H9 (cell line): ENCODE results near the gene NUDT14. TPM values are rescaled to one million over a fixed set of nuclear protein-coding genes. Genes with fewer than 3 reads are reported as not detected.

Source experiments
- DNase-seq: peaks from one replicate; pipeline ENCODE4 v3.0.0-alpha.2; 2017
- H2AFZ ChIP-seq: one replicate; pipeline ENCODE4 v1.6.1; 2013; ENCODE audit warnings: mild to moderate bottlenecking, low read length, control low read depth, moderate library complexity
- H2AK5ac ChIP-seq: 2 replicates; pipeline ENCODE4 v1.6.1; 2013; ENCODE audit warnings: low read length, control low read depth, mixed read lengths; ENCODE audit not compliant: insufficient read length
- H2BK120ac ChIP-seq: one replicate; pipeline ENCODE4 v1.6.1; 2013; ENCODE audit warnings: low read depth, mild to moderate bottlenecking, low read length, control low read depth, inconsistent platforms; ENCODE audit not compliant: poor library complexity, severe bottlenecking
- H2BK12ac ChIP-seq: 2 replicates; pipeline ENCODE4 v1.6.1; 2013; ENCODE audit warnings: low read length, control low read depth, mixed read lengths, low read depth; ENCODE audit not compliant: insufficient read length
- H2BK15ac ChIP-seq: 2 replicates; pipeline ENCODE4 v1.6.1; 2013; ENCODE audit warnings: low read depth, low read length, control low read depth
- H2BK20ac ChIP-seq: one replicate; pipeline ENCODE4 v1.6.1; 2013; ENCODE audit warnings: low read depth, mild to moderate bottlenecking, low read length, control low read depth, inconsistent platforms; ENCODE audit not compliant: poor library complexity, severe bottlenecking
- H2BK5ac ChIP-seq: 2 replicates; pipeline ENCODE4 v1.6.1; 2013; ENCODE audit warnings: low read length, control low read depth, mixed read lengths; ENCODE audit not compliant: insufficient read length
- H3K14ac ChIP-seq: 2 replicates; pipeline ENCODE4 v1.6.1; 2013; ENCODE audit warnings: low read length, control low read depth; ENCODE audit not compliant: insufficient read depth
- H3K18ac ChIP-seq: 2 replicates; pipeline ENCODE4 v1.6.1; 2013; ENCODE audit warnings: low read depth, mild to moderate bottlenecking, mixed read lengths, low read length, control low read depth; ENCODE audit not compliant: insufficient read length
- H3K23ac ChIP-seq: 2 replicates; pipeline ENCODE4 v1.6.1; 2013; ENCODE audit warnings: low read length, control low read depth, mixed read lengths, low read depth; ENCODE audit not compliant: insufficient read length
- H3K23me2 ChIP-seq: 2 replicates; pipeline ENCODE4 v1.6.1; 2013; ENCODE audit warnings: low read depth, mild to moderate bottlenecking, mixed read lengths, low read length, control low read depth; ENCODE audit not compliant: insufficient read length, poor library complexity, severe bottlenecking
- H3K27ac ChIP-seq: 2 replicates; pipeline ENCODE4 v1.5.1; 2013; ENCODE audit warnings: low read length, control low read depth, mixed read lengths, low read depth; ENCODE audit not compliant: insufficient read length
- H3K27me3 ChIP-seq: 2 replicates; pipeline ENCODE4 v1.6.1; 2013; ENCODE audit warnings: low read length, control low read depth, inconsistent platforms; ENCODE audit not compliant: insufficient read depth
- H3K4ac ChIP-seq: 2 replicates; pipeline ENCODE4 v1.6.1; 2013; ENCODE audit warnings: low read depth, mild to moderate bottlenecking, control low read depth, inconsistent platforms, low read length, moderate library complexity
- H3K4me1 ChIP-seq: 2 replicates; pipeline ENCODE4 v1.6.1; 2013; ENCODE audit warnings: low read length, control low read depth, inconsistent platforms; ENCODE audit not compliant: insufficient read depth
- H3K4me2 ChIP-seq: 2 replicates; pipeline ENCODE4 v1.6.1; 2013; ENCODE audit warnings: low read length, control low read depth, mixed read lengths; ENCODE audit not compliant: insufficient read length, insufficient read depth
- H3K56ac ChIP-seq: 2 replicates; pipeline ENCODE4 v1.6.1; 2013; ENCODE audit warnings: low read depth, mild to moderate bottlenecking, mixed read lengths, low read length, control low read depth; ENCODE audit not compliant: insufficient read length
- H3K79me1 ChIP-seq: 2 replicates; pipeline ENCODE4 v1.6.1; 2013; ENCODE audit warnings: low read depth, mild to moderate bottlenecking, moderate library complexity, low read length, control low read depth, inconsistent platforms; ENCODE audit not compliant: insufficient read depth, poor library complexity, severe bottlenecking
- H3K79me2 ChIP-seq: 2 replicates; pipeline ENCODE4 v1.6.1; 2013; ENCODE audit warnings: low read length, control low read depth, inconsistent platforms; ENCODE audit not compliant: insufficient read depth
- H3K9ac ChIP-seq: 2 replicates; pipeline ENCODE4 v1.6.1; 2013; ENCODE audit warnings: low read length, control low read depth, mixed read lengths; ENCODE audit not compliant: insufficient read length; ENCODE audit errors: extremely low read depth
- H3K9me3 ChIP-seq: one replicate; pipeline ENCODE4 v1.6.1; 2013; ENCODE audit warnings: low read depth, low read length, inconsistent platforms; ENCODE audit not compliant: control insufficient read depth
- H3T11ph ChIP-seq: one replicate; pipeline ENCODE4 v1.6.1; 2013; ENCODE audit warnings: mild to moderate bottlenecking, low read length, control low read depth, inconsistent platforms
- H4K20me1 ChIP-seq: one replicate; pipeline ENCODE4 v1.6.1; 2013; ENCODE audit not compliant: control insufficient read depth, insufficient read length, insufficient read depth
- H4K5ac ChIP-seq: 2 replicates; pipeline ENCODE4 v1.6.1; 2013; ENCODE audit warnings: low read depth, mild to moderate bottlenecking, mixed read lengths, low read length, control low read depth; ENCODE audit not compliant: insufficient read length
- H4K8ac ChIP-seq: replicated peaks from 2 replicates; pipeline ENCODE4 v1.6.1; 2013; ENCODE audit warnings: low read length, control low read depth, mixed read lengths, low read depth; ENCODE audit not compliant: insufficient read length
- H4K91ac ChIP-seq: 2 replicates; pipeline ENCODE4 v1.6.1; 2013; ENCODE audit warnings: low read depth, mild to moderate bottlenecking, moderate library complexity, mixed read lengths, low read length, control low read depth; ENCODE audit not compliant: insufficient read length
- H3K27ac Mint-ChIP-seq, 3 experiments: 2 replicates in 2 of 3; 3 replicates in 1 of 3; pipeline ENCODE4 v1.8.0; 2020 to 2021; ENCODE audit warnings: mixed read lengths in 3 of 3, mild to moderate bottlenecking in 1 of 3, moderate library complexity in 1 of 3
- H3K27me3 Mint-ChIP-seq: 2 replicates; pipeline ENCODE4 v1.8.0; 2021; ENCODE audit warnings: low read depth, mild to moderate bottlenecking, moderate library complexity, mixed read lengths
- H3K36me3 Mint-ChIP-seq, 3 experiments: 2 replicates in 2 of 3; 3 replicates in 1 of 3; pipeline ENCODE4 v1.8.0; 2020 to 2021; ENCODE audit warnings: low read depth in 3 of 3, mixed read lengths in 3 of 3; ENCODE audit not compliant: insufficient read depth in 1 of 3
- H3K4me1 Mint-ChIP-seq, 2 experiments: 2 replicates each; pipeline ENCODE4 v1.8.0; 2020; ENCODE audit warnings: mixed read lengths in 2 of 2
- H3K4me3 Mint-ChIP-seq, 2 experiments: 2 replicates in 1 of 2; 3 replicates in 1 of 2; pipeline ENCODE4 v1.8.0; 2020 to 2021; ENCODE audit warnings: mild to moderate bottlenecking in 2 of 2, mixed read lengths in 2 of 2, moderate library complexity in 1 of 2
- H3K9me3 Mint-ChIP-seq, 2 experiments: 2 replicates in 1 of 2; 3 replicates in 1 of 2; pipeline ENCODE4 v1.8.0; 2020; ENCODE audit warnings: mild to moderate bottlenecking in 2 of 2, mixed read lengths in 2 of 2, moderate library complexity in 1 of 2
- CTCF ChIP-seq: fragments of 200-600 bp; sonication (generic); conservative IDR thresholded peaks from 3 replicates; pipeline ENCODE4 v1.8.0; 2021; ENCODE audit warnings: antibody characterized with exemption, mild to moderate bottlenecking
- WGBS: extraction: QIAGEN DNeasy Blood & Tissue Kit; methylation state at CpG from one replicate; pipeline ENCODE4 v1.1.7; 2013; ENCODE audit warnings: missing lambda C conversion rate, low lambda C conversion rate, mixed read lengths; ENCODE audit not compliant: insufficient read length; ENCODE audit errors: extremely low coverage; 5-methylcytosine and 5-hydroxymethylcytosine counted together
- total RNA-seq: library from RNA; stranded (reverse); gene quantifications from 2 replicates; pipeline ENCODE4 v1.2.1, GENCODE V29; 2021

NUDT14 gene
- total RNA-seq, 1 experiment from 2014 or later, result 41.1 TPM

- Histone ChIP-seq H2BK120ac (no peak overlapping the region), H3T11ph (no peak overlapping the region), H3K14ac (no peak overlapping the region), H3K56ac (no peak overlapping the region), H3K4me2 (no peak overlapping the region), H3K9ac (no peak overlapping the region), H4K8ac (no peak overlapping the region), H3K4ac (no peak overlapping the region), H3K18ac (no peak overlapping the region), H3K79me1 (no peaks in the 10 kb centered on the region), H3K9me3 (no peaks in the 10 kb centered on the region), H2AFZ (no peak overlapping the region), H3K79me2 (no peaks in the 10 kb centered on the region), H4K91ac (no peak overlapping the region), H2BK5ac (no peak overlapping the region), H3K27ac (no peak overlapping the region), H2BK12ac (no peak overlapping the region), H4K20me1 (no peaks in the 10 kb centered on the region), H3K23ac (no peak overlapping the region), H3K23me2 (no peaks in the 10 kb centered on the region), H3K4me1 (no peaks in the 10 kb centered on the region), H2BK20ac (no peak overlapping the region), H2BK15ac (no peak overlapping the region), H2AK5ac (no peak overlapping the region), H3K27me3 (no peaks in the 10 kb centered on the region), H4K5ac (no peak overlapping the region)
- Mint-ChIP-seq H3K27ac (no peak overlapping the region), H3K4me3 (no peak overlapping the region), H3K4me1 (no peaks in the 10 kb centered on the region), H3K36me3 (peaks cover 5 to 36% (median 22%) of the 10 kb centered on the region in 3 experiments; a peak in 6 of 7 replicates), H3K27me3 (no peaks in the 10 kb centered on the region), H3K9me3 (peaks cover 0 to under 1% of the 10 kb centered on the region in 2 experiments; a peak in 2 of 5 replicates)
- DNase-seq, result no peak
- WGBS, result no CpG with 5 or more reads among the region's 15 CpGs
- TF ChIP-seq CTCF, result no peak
Measured at GRCh38 chr14:105223770-105224544, 42.8 kb upstream of the NUDT14 start.
